DMS79 (cell line): ENCODE measurements around the gene SLC9A5.

Experiments
- DNase-seq: peaks from one replicate; lab custom pipeline; 2025; lab: John Stamatoyannopoulos, UW

Gene SLC9A5

GRCh38 chr16:67317853-67318252 lies 69.1 kb downstream of the SLC9A5 start:
- no peak for DNase-seq
